HEK293 (cell line): ENCODE results near the gene FOXF2.

Experiments
- BCL11B ChIP-seq: fragments of 450-650 bp; formaldehyde crosslinking; IDR thresholded peaks from 2 replicates; pipeline ENCODE4 v1.5.1; 2016; ENCODE audit warnings: low read depth, missing biosample characterization, missing genetic modification characterization
- IKZF3 ChIP-seq: fragments of 450-650 bp; IDR thresholded peaks from 2 replicates; pipeline ENCODE4 v1.5.0; 2018; ENCODE audit warnings: missing biosample characterization, mild to moderate bottlenecking, missing genetic modification characterization, moderate library complexity
- TCF7L2 ChIP-seq: IDR thresholded peaks from 2 replicates; pipeline ENCODE4 v1.6.1; 2011; ENCODE audit warnings: low read depth, mild to moderate bottlenecking, inconsistent platforms, low read length, moderate library complexity, borderline replicate concordance
- ZBTB21 ChIP-seq: fragments of 450-650 bp; formaldehyde crosslinking; IDR thresholded peaks from 2 replicates; pipeline ENCODE4 v1.5.1; 2017; ENCODE audit warnings: missing biosample characterization, missing genetic modification characterization
- ZEB2 ChIP-seq: fragments of 450-650 bp; formaldehyde crosslinking; IDR thresholded peaks from 2 replicates; pipeline ENCODE4 v1.5.1; 2016; ENCODE audit warnings: missing biosample characterization, missing genetic modification characterization
- ZFP69B ChIP-seq: fragments of 450-650 bp; formaldehyde crosslinking; IDR thresholded peaks from 2 replicates; pipeline ENCODE4 v1.5.1; 2016; ENCODE audit warnings: missing biosample characterization, missing genetic modification characterization
- ZIC2 ChIP-seq: fragments of 450-650 bp; formaldehyde crosslinking; IDR thresholded peaks from 2 replicates; pipeline ENCODE4 v1.5.1; 2016; ENCODE audit warnings: missing biosample characterization, missing genetic modification characterization
- ZNF155 ChIP-seq: fragments of 450-650 bp; formaldehyde crosslinking; IDR thresholded peaks from 2 replicates; pipeline ENCODE4 v1.5.1; 2016; ENCODE audit warnings: missing biosample characterization, missing genetic modification characterization
- ZNF239 ChIP-seq: fragments of 450-650 bp; formaldehyde crosslinking; IDR thresholded peaks from 2 replicates; pipeline ENCODE4 v1.5.1; 2016; ENCODE audit warnings: missing biosample characterization, missing genetic modification characterization
- ZNF335 ChIP-seq: fragments of 450-650 bp; formaldehyde crosslinking; conservative IDR thresholded peaks from 2 replicates; pipeline ENCODE4 v1.5.1; 2016; ENCODE audit warnings: missing biosample characterization, missing genetic modification characterization
- ZNF600 ChIP-seq: fragments of 450-650 bp; formaldehyde crosslinking; IDR thresholded peaks from 2 replicates; pipeline ENCODE4 v1.5.1; 2016; ENCODE audit warnings: missing biosample characterization, missing genetic modification characterization
- ZNF623 ChIP-seq: fragments of 450-650 bp; formaldehyde crosslinking; IDR thresholded peaks from 2 replicates; pipeline ENCODE4 v1.5.1; 2016; ENCODE audit warnings: missing biosample characterization, missing genetic modification characterization
- ZNF629 ChIP-seq: fragments of 450-650 bp; formaldehyde crosslinking; IDR thresholded peaks from 2 replicates; pipeline ENCODE4 v1.5.1; 2017; ENCODE audit warnings: missing biosample characterization, missing genetic modification characterization
- ZNF654 ChIP-seq: fragments of 450-650 bp; formaldehyde crosslinking; IDR thresholded peaks from 2 replicates; pipeline ENCODE4 v1.5.1; 2016; ENCODE audit warnings: low read depth, missing biosample characterization, missing genetic modification characterization
- ZSCAN16 ChIP-seq: fragments of 450-650 bp; formaldehyde crosslinking; IDR thresholded peaks from 2 replicates; pipeline ENCODE4 v1.5.1; 2016; ENCODE audit warnings: missing biosample characterization, missing genetic modification characterization
- TF ChIP-seq, protein P1 (sequence below): fragments of 450-650 bp; formaldehyde crosslinking; IDR thresholded peaks from 2 replicates; pipeline ENCODE4 v1.5.1; 2017; ENCODE audit warnings: missing biosample characterization, missing genetic modification characterization
- TF ChIP-seq, protein P2 (sequence below): fragments of 450-650 bp; formaldehyde crosslinking; IDR thresholded peaks from 2 replicates; pipeline ENCODE4 v1.5.1; 2016; ENCODE audit warnings: missing biosample characterization, missing genetic modification characterization
- TF ChIP-seq, protein P3 (sequence below): fragments of 450-650 bp; formaldehyde crosslinking; conservative IDR thresholded peaks from 2 replicates; pipeline ENCODE4 v1.5.1; 2016; ENCODE audit warnings: low read depth, missing biosample characterization, missing genetic modification characterization
- TF ChIP-seq, protein P4 (sequence below): sonication (generic); formaldehyde crosslinking; IDR thresholded peaks from 2 replicates; pipeline ENCODE4 v1.8.1; 2022; ENCODE audit warnings: mild to moderate bottlenecking, moderate library complexity, missing genetic modification reagents
- TF ChIP-seq, protein P5 (sequence below): fragments of 450-650 bp; formaldehyde crosslinking; IDR thresholded peaks from 2 replicates; pipeline ENCODE4 v1.5.1; 2017; ENCODE audit warnings: missing biosample characterization, mild to moderate bottlenecking, missing genetic modification characterization, moderate library complexity
- TF ChIP-seq, protein P6 (sequence below): fragments of 450-650 bp; formaldehyde crosslinking; IDR thresholded peaks from 2 replicates; pipeline ENCODE4 v1.5.1; 2016; ENCODE audit warnings: missing biosample characterization, missing genetic modification characterization
- TF ChIP-seq, protein P7 (sequence below): fragments of 450-650 bp; formaldehyde crosslinking; IDR thresholded peaks from 2 replicates; pipeline ENCODE4 v1.5.1; 2016; ENCODE audit warnings: missing biosample characterization, missing genetic modification characterization

Gene FOXF2

DNA sequence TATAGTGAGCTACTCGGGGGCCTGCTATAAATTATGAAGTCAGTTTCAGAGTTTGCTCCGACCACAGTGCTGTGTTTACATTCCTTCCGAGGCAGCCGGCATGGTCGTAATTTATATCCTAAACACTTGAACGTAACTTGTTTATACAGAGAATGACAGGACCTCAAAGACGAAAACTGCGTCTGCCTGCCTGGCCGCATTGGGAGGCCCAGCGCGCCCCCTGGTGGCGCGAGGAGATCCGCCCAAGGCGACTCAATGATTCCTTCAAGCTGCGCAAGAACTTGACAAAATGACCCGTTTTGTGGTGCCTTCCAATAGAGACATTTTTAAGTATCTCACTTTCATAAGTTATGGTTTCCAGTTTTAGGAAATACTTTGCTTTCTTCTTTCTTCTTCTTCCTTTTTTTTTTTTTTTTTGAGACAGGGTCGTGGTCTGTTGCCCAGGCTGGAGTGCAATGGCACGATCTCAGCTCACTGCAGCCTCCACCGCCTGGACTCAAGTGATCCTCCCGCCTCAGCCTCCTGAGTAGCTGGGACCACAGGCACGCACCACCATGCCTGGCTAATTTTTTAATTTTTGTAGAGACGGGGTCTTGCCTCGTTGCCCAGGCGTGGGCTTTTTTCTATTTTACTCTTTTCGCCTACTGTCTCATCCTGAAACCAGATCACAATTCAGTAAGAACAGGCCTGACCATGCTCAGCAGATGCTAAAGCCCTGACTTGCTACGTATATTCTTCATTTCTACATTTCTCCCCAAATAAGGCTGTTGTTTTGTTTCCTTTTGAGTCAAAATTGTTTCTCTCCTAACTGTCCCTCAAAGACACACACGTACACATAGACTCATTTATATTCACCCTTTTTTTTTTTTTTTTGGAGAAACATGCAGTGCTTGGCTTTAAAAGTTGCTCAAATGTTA, 7.8 kb downstream of the FOXF2 start (continued):
- TF ChIP-seq, protein P1, sequence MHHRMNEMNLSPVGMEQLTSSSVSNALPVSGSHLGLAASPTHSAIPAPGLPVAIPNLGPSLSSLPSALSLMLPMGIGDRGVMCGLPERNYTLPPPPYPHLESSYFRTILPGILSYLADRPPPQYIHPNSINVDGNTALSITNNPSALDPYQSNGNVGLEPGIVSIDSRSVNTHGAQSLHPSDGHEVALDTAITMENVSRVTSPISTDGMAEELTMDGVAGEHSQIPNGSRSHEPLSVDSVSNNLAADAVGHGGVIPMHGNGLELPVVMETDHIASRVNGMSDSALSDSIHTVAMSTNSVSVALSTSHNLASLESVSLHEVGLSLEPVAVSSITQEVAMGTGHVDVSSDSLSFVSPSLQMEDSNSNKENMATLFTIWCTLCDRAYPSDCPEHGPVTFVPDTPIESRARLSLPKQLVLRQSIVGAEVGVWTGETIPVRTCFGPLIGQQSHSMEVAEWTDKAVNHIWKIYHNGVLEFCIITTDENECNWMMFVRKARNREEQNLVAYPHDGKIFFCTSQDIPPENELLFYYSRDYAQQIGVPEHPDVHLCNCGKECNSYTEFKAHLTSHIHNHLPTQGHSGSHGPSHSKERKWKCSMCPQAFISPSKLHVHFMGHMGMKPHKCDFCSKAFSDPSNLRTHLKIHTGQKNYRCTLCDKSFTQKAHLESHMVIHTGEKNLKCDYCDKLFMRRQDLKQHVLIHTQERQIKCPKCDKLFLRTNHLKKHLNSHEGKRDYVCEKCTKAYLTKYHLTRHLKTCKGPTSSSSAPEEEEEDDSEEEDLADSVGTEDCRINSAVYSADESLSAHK (tag by site-specific recombination): peak; percentile 82
- no peak for TF ChIP-seq ZNF623 (tag by site-specific recombination)
- TF ChIP-seq, protein P2, sequence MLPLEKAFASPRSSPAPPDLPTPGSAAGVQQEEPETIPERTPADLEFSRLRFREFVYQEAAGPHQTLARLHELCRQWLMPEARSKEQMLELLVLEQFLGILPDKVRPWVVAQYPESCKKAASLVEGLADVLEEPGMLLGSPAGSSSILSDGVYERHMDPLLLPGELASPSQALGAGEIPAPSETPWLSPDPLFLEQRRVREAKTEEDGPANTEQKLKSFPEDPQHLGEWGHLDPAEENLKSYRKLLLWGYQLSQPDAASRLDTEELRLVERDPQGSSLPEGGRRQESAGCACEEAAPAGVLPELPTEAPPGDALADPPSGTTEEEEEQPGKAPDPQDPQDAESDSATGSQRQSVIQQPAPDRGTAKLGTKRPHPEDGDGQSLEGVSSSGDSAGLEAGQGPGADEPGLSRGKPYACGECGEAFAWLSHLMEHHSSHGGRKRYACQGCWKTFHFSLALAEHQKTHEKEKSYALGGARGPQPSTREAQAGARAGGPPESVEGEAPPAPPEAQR (tag by site-specific recombination): 0 out of 2 replicates have a peak, but pooled peaks have one; percentile 13
- no peak for TF ChIP-seq ZNF155 (tag by site-specific recombination)
- TF ChIP-seq ZBTB21 (tag by site-specific recombination): peak; percentile 14; the same call in 1 of the 2 replicates
- TF ChIP-seq, protein P3, sequence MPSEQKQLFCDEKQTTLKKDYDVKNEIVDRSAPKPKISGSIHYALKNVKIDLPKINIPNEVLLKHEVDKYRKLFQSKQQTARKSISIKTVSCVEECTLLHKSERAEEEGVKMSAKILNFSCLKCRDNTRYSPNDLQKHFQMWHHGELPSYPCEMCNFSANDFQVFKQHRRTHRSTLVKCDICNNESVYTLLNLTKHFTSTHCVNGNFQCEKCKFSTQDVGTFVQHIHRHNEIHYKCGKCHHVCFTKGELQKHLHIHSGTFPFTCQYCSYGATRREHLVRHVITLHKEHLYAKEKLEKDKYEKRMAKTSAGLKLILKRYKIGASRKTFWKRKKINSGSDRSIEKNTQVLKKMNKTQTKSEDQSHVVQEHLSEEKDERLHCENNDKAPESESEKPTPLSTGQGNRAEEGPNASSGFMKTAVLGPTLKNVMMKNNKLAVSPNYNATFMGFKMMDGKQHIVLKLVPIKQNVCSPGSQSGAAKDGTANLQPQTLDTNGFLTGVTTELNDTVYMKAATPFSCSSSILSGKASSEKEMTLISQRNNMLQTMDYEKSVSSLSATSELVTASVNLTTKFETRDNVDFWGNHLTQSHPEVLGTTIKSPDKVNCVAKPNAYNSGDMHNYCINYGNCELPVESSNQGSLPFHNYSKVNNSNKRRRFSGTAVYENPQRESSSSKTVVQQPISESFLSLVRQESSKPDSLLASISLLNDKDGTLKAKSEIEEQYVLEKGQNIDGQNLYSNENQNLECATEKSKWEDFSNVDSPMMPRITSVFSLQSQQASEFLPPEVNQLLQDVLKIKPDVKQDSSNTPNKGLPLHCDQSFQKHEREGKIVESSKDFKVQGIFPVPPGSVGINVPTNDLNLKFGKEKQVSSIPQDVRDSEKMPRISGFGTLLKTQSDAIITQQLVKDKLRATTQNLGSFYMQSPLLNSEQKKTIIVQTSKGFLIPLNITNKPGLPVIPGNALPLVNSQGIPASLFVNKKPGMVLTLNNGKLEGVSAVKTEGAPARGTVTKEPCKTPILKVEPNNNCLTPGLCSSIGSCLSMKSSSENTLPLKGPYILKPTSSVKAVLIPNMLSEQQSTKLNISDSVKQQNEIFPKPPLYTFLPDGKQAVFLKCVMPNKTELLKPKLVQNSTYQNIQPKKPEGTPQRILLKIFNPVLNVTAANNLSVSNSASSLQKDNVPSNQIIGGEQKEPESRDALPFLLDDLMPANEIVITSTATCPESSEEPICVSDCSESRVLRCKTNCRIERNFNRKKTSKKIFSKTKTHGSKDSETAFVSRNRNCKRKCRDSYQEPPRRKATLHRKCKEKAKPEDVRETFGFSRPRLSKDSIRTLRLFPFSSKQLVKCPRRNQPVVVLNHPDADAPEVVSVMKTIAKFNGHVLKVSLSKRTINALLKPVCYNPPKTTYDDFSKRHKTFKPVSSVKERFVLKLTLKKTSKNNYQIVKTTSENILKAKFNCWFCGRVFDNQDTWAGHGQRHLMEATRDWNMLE (tag by site-specific recombination): 0 out of 2 replicates have a peak, but pooled peaks have one; percentile 29
- TF ChIP-seq ZNF654 (tag by site-specific recombination): peak; percentile 91
- TF ChIP-seq, protein P4, sequence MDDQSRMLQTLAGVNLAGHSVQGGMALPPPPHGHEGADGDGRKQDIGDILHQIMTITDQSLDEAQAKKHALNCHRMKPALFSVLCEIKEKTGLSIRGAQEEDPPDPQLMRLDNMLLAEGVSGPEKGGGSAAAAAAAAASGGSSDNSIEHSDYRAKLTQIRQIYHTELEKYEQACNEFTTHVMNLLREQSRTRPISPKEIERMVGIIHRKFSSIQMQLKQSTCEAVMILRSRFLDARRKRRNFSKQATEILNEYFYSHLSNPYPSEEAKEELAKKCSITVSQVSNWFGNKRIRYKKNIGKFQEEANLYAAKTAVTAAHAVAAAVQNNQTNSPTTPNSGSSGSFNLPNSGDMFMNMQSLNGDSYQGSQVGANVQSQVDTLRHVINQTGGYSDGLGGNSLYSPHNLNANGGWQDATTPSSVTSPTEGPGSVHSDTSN (CRISPR knock-in tag): peak; percentile 59; the same call in 1 of the 2 replicates
- TF ChIP-seq, protein P5, sequence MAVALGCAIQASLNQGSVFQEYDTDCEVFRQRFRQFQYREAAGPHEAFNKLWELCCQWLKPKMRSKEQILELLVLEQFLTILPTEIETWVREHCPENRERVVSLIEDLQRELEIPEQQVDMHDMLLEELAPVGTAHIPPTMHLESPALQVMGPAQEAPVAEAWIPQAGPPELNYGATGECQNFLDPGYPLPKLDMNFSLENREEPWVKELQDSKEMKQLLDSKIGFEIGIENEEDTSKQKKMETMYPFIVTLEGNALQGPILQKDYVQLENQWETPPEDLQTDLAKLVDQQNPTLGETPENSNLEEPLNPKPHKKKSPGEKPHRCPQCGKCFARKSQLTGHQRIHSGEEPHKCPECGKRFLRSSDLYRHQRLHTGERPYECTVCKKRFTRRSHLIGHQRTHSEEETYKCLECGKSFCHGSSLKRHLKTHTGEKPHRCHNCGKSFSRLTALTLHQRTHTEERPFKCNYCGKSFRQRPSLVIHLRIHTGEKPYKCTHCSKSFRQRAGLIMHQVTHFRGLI (tag by site-specific recombination): 0 out of 2 replicates have a peak, but pooled peaks have one; percentile 54
- TF ChIP-seq ZNF335 (tag by site-specific recombination): peak; percentile 59; the same call in 1 of the 2 replicates
- peak; percentile 62 for TF ChIP-seq ZFP69B (tag by site-specific recombination)
- 0 out of 2 replicates have a peak, but pooled peaks have one; percentile 13 for TF ChIP-seq ZSCAN16 (tag by site-specific recombination)
- no peak for TF ChIP-seq BCL11B (tag by site-specific recombination)
- no peak; the same call in 1 of the 2 replicates for TF ChIP-seq ZNF239 (tag by site-specific recombination)
- peak; percentile 53 for TF ChIP-seq ZIC2
- peak; percentile 65; the same call in 1 of the 2 replicates for TF ChIP-seq TCF7L2
- TF ChIP-seq, protein P6, sequence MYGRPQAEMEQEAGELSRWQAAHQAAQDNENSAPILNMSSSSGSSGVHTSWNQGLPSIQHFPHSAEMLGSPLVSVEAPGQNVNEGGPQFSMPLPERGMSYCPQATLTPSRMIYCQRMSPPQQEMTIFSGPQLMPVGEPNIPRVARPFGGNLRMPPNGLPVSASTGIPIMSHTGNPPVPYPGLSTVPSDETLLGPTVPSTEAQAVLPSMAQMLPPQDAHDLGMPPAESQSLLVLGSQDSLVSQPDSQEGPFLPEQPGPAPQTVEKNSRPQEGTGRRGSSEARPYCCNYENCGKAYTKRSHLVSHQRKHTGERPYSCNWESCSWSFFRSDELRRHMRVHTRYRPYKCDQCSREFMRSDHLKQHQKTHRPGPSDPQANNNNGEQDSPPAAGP (tag by site-specific recombination): peak; percentile 45; the same call in 1 of the 2 replicates
- peak; percentile 87 for TF ChIP-seq IKZF3 (tag by site-specific recombination)
- TF ChIP-seq, protein P7, sequence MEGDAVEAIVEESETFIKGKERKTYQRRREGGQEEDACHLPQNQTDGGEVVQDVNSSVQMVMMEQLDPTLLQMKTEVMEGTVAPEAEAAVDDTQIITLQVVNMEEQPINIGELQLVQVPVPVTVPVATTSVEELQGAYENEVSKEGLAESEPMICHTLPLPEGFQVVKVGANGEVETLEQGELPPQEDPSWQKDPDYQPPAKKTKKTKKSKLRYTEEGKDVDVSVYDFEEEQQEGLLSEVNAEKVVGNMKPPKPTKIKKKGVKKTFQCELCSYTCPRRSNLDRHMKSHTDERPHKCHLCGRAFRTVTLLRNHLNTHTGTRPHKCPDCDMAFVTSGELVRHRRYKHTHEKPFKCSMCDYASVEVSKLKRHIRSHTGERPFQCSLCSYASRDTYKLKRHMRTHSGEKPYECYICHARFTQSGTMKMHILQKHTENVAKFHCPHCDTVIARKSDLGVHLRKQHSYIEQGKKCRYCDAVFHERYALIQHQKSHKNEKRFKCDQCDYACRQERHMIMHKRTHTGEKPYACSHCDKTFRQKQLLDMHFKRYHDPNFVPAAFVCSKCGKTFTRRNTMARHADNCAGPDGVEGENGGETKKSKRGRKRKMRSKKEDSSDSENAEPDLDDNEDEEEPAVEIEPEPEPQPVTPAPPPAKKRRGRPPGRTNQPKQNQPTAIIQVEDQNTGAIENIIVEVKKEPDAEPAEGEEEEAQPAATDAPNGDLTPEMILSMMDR: peak; percentile 90
- peak; percentile 92 for TF ChIP-seq ZEB2 (tag by site-specific recombination)
- peak; percentile 84 for TF ChIP-seq ZNF629
- peak; percentile 88 for TF ChIP-seq ZNF600 (tag by site-specific recombination)
